GM19395 (cell line): ENCODE measurements around the gene NUP85.
"Not testable (repeated sequence)": the region's sequence is repeated elsewhere in the genome, so short reads cannot be mapped to it uniquely, and the experiment has no call there.

Experiments
- ATAC-seq: cut with Tn5 transposase; IDR thresholded peaks from one replicate; pipeline ENCODE4 v1.9.1; 2021; ENCODE audit warnings: mild to moderate bottlenecking, moderate library complexity; ENCODE audit not compliant: unreplicated experiment

The NUP85 gene

DNA sequence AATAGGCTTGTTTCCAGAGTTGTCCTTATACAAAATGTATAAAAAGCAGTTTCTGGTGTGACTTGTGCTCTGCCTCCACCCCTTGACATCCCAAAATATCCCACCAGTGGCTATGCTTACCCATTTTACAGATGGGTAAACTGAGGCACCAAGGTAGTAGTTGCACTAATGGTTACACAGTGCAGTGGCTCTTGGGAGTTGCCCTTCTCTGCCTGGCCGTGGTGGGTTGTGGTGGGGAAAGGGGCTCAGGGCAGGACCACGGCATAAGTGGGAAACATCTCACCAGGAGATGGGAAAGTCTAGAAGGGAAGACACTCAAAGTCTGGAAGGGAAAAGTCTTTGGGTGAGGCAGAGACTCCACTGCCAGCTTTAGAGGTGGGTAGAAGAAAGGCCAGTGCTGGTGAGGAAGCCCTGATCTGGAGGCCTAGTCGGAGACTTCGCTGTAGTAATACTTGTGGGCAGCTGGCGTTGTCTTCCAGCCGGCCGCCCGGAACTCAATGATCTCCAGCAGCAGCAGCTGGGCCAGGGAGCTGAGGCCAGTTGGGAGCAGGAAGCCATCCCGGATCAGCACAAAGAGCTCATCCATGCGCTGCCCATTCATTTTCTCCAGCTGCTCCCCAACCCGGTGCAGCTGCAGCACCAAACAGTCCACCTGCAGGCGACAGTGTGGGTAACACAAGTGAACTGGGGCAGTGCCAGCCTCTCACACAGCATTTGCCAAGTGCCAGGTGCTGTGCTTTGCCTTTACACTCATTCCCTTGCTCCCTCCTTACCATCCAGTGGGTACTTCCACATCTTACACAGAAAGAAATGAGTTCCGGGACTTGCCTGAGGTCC is 61.1 kb downstream of the NUP85 start:
- ATAC-seq, result no peak

DNA sequence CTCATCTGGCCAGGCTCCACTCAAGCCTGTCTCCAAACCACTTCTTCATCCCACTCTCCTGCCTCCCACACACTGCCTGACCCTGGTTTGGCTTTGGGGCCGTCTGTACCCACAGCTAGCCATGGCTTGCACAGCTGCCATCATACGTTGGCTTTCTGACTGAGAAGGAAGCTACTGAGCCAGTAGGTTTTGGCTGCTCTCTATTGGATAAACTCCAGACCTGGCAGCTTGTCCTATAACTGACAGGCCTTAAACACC is 61.6 kb downstream of the NUP85 start:
- no peak for ATAC-seq

DNA sequence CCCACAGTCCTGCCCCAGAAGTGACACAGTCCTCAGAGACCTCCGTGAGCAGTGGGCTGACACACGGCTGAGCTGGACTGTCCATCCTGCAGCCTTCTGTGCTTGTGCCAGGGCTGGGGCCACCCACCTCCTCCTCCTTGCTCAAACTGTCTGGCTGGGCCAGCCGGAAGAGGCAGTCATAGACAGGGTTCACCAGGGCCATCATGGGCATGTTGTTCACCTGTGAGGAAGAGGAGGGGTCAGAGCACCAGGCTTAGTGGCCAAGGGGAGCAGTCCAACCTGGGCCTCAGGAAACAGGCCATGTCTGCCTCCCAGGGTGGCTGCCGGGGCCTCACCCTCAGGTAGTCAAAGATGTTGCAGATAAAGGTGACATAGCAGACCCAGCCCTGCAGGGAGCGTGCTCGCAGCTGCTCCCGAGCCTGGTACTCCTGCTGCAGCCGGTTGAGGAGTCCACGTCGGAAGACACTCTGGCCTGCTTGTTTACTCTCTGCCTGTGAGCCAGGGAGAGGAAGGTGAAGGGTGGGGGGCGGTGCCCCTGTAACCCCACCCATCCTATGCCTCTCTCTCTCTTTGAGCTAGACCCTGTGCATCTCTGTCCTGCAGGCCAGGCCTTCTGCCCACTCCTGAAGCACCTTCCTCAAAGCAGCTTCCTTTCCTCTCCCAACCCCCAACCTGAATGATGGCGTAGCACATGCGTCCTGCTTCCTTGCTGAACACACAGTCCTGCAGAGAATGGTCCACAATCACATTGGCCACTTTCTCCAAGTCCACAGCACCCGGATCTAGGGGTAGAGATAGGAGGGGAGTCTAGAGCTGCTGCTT is 62.1 kb downstream of the NUP85 start:
- ATAC-seq, result no peak

DNA sequence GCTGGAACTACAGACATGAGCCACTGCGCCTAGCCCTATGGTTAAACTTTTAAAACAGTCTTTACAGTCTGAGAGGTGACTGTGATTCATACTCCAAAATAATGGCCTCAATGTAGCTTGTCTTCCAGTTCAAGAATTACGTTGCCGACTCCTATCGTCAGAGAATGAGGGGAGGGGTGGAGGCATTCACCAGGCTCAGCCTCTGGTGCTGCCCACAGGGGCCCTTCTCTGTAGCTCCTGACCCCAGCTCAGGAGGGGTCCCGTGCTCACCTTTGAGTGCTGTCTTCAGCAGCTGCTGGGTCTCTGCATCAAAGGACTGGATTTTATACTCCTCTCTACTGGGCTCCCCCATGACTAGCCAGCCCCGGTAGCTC is 64.4 kb downstream of the NUP85 start:
- ATAC-seq, result no peak

DNA sequence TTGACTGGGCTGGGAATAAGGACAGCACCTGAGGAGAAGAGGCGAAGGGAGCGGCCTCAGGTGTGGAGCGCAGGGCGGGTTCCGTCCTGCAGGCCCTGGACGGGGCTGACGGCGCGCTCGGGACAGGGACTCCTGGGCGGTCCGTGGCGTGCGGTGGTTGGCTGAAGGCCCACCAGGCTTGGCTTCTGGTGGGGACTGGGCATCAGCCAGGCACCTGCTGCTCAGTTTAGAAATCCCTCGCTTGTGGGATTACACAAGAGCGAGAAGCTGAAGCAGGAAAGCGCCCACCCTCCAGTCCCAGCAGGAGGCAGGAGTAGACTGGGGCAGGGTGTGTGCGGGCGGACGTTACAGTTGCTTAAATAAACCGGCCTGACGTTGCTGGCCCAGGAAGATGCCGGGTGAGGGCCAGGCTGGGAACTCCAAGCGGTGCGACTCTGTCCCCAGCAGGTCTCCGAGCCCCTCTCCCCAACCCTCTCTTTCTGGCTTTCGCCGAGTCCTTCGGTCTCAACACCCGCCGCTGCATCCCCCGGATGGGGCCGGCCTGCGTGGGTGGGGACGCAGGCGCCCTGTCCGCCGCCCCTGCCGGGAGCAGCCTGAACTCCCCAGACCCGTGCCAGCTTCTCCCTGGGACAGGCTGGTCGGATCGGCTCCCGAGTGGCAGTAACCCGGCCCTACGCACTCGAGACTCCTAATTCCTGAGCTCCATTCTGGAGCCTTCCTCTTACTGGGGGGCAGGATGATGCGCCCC is 64.9 kb downstream of the NUP85 start:
- ATAC-seq, result peak; percentile 41

DNA sequence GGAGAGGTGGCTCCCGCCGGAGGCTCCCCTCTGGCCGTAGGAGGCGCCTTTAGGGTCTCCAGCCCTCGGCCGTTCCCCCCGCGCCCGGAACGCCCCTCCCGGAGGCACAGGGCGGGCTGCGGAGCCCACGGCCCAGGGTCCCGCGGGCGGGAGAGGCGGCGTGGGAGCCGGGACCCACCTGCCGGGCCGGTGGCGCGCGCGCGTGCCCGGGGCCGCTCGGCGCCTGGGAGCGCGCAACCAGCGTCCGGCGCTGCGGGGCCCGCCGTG is 65.4 kb downstream of the NUP85 start, which contains the start of gene MIF4GD:
MIF4GD (minus strand) TSS at position 266 of the 267 bp plus-strand sequence. CDS start 1,036 bp downstream, outside the sequence.
- ATAC-seq, result peak; percentile 23

DNA sequence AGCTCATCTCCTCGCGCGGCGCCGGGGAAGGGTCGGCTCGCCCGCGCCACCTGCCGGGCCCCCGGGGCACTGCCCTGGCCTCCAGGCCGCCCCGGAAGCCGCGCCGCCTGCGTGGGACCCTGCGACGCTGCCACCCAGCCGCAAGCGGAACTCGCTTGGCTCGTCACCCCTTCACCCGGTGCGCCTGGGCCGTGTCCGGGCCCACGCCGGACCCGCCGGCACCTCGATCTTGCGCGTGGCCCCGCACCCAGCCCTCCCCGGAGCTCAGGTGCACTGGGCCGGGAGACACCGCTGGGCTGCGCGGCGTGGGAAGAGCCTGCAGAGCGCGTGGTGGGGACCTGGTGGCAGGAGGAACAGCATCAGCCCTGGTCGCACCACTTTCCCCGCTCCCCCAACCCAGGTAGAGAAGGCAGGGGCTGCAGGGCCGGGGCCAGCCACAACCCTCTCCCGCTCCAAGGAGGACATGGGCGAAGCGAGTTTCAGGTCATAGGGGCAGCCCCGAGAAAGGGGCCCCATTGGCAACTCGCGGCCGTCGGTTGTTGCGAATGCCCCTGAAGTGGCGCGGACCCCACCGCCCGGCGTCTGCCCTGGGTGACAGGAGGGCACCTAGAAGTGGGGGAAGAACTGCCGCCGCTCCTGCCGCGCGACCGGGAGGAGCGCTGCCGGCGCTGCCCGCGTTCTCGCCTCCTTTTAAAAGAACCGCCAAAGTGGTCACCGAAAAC is 65.9 kb downstream of the NUP85 start:
- ATAC-seq, result peak; percentile 67

DNA sequence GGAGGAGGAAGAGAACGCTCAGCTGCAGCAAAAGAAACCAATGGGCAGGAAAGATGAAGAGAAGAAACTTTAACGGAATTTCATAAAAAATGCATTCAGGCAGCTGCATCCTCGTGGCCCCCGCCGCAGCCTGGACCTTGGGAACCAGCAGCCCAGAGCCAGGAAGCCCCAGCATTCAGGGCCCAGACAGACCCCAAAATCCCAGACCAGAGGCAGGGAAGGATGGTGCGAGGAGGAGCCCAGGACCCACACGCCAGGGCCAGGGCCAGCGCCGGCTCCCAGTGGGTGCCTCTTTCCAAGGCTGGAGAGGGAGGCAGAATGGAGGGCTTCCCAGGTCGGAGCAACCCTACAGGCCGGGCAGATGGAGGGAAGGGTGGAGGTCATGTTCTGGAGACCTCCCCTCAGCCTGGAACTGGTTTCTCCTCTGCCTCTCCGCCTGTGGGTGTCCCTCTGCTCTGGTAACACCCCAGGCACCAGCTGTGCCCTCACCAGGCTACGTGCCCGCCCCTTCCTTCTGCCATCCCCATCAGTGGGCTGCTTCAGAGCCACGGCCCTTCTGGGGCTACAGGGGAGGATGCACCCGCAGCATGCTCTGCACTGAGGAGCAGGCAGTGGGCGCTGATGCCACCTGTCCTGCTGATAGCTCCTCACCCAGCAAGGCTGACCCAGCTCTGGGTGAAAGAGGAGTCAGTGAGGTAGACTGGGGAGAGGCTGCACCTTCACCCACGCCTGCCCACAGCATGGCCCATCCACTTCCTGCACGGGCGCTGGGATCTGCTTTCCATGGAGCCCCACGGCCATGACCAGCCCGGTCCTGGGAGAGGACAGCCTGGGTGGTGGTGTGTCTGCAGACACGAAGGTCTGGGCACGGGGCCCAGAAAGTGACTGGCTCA is 66.7 kb downstream of the NUP85 start:
- no peak for ATAC-seq

DNA sequence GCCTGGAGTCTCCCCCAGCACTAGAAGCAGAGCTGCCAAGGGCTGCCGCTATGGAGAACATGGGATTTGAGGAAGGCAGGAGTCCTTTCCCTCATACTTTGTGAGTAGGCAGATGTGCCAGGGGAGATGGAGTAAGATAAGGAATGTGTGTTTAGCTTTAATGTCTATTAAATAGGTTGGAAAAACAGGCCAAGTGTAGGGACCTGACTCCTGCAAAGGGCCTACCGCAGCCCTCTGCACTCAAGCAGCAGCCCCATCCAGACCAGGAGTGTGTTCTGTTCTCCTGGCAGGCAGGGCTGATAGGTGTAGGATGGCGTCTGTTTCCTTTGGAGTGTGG is 67.3 kb downstream of the NUP85 start:
- ATAC-seq, result no peak

DNA sequence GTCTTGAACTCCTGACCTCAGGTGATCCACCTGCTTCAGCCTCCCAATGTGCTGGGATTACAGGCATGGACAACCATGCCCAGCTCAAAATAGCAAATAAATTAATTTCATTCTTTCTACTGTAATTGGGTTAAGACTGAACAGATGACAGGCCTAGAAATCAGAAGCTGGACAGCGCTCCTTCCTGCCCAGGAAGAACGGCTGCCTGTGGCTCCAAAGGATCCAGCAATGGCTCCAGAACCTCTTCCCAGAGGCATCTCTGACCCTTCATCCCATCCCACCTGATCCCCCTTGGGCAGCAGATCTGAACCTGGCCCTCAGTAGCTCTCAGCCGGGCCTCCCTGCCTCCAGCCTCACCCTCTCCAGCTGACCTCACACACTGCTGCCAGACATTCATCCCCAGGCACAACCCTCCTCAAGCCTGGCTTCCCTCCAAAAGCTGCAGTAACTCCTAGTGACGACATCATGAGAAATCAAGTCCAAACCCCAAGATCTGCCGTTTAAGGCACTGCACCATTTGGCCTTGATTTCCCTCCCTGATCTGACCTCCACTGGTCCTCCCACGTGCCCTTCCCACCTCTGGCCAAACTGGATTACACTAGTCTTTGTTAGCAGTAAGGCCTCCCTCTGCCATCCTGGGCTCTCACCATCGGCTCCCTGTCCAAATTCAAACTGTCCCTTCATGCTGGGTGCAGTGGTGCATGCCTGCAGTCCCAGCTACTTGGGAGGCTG is 68.7 kb downstream of the NUP85 start:
- ATAC-seq, result no peak

DNA sequence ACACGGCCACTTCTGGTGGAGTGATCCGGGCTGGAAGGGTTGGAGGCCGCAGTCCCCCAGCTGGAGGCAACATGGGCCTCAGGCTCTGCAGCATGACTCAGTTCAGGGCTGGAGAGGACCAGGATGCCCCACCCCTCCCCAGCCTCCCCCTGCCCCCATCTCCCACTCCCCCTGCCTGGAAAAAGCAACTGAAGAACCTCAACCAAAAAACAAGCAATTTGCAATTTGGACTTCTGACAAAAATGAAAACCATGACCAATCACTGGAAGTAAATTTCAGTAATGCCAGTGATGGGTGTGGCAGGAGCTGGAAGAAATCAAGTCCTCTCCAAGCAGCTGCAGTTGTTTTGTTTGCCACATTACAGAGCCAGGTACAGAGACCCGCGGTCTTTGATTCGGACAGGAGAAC is 72.2 kb downstream of the NUP85 start:
- no peak for ATAC-seq

DNA sequence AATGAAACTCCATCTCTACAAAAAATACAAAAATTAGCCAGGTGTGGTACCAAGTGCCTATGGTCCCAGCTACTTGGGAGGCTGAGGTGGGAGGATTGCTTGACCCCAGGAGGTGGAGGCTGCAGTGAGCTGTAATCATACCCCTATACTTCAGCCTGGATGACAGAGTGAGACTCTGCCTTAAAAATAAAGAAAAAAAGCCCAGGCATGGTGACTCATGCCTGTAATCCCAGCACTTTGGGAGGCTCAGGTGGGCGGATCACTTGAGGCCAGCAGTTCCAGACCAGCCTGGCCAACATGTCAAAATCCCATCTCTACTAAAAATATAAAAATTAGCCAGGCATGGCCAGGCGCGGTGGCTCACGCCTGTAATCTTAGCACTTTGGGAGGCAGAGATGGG is 74.7 kb downstream of the NUP85 start:
- ATAC-seq, result not testable (repeated sequence)

DNA sequence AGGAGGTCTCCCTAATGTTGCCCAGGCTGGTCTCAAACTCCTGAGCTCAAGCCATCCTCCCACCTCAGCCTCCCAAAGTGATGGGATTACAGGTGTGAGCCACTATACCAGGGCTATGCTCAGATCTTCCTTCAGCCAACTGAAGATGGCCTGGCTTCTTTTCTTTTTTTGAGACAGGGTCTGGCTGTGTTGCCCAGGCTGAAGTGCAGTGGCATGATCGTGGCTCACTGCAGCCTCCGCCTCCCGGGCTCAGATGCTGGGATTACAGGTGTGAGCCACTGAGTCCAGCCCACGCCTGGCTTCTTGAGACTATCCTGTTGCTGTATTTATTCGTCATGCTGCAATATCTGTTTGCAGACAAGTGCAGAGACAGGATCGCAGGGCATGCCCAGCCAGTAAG is 79.6 kb downstream of the NUP85 start:
- no peak for ATAC-seq
